Inflammatory macrophage treated with lipopolysaccharide for 4 hours (primary cell): ENCODE data around the gene C1orf50.
A peak's percentile ranks its signal among the peaks of the same experiment; 100 is the strongest.
"Not testable (repeated sequence)": the region's sequence is repeated elsewhere in the genome, so short reads cannot be mapped to it uniquely, and the experiment has no call there.

Experiments used
- DNase-seq: peaks from one replicate; pipeline ENCODE4 v3.0.0-alpha.2; 2020

Gene C1orf50

GRCh38 chr1:42740851-42741580, 26.0 kb upstream of the C1orf50 start:
- no peak for DNase-seq

GRCh38 chr1:42741706-42742105, 25.3 kb upstream of the C1orf50 start:
- no peak for DNase-seq

- DNase-seq: no peak
Observed at GRCh38 chr1:42742141-42742540, 24.9 kb upstream of the C1orf50 start.

- DNase-seq: no peak
Observed at GRCh38 chr1:42742617-42743316, 24.3 kb upstream of the C1orf50 start.

- DNase-seq: no peak
Observed at GRCh38 chr1:42743317-42744147, 23.5 kb upstream of the C1orf50 start.

GRCh38 chr1:42744148-42744413, 23.0 kb upstream of the C1orf50 start:
- no peak for DNase-seq

GRCh38 chr1:42745851-42746250, 21.2 kb upstream of the C1orf50 start:
- DNase-seq: no peak

- DNase-seq: no peak
Observed at GRCh38 chr1:42746436-42747105, 20.5 kb upstream of the C1orf50 start.

GRCh38 chr1:42747125-42747524, 19.9 kb upstream of the C1orf50 start:
- DNase-seq: peak; percentile 18

GRCh38 chr1:42748021-42748420, 19.0 kb upstream of the C1orf50 start:
- DNase-seq: no peak

- DNase-seq: peak; percentile 55
Observed at GRCh38 chr1:42748461-42749410, 18.3 kb upstream of the C1orf50 start.

GRCh38 chr1:42750041-42750440, 17.0 kb upstream of the C1orf50 start:
- no peak for DNase-seq

- DNase-seq: not testable (repeated sequence)
Observed at GRCh38 chr1:42751511-42752070, 15.5 kb upstream of the C1orf50 start.

GRCh38 chr1:42752284-42752683, 14.8 kb upstream of the C1orf50 start:
- DNase-seq: no peak

- DNase-seq: peak; percentile 36
Observed at GRCh38 chr1:42753070-42753469, 14.0 kb upstream of the C1orf50 start.

- DNase-seq: peak; percentile 69
Observed at GRCh38 chr1:42756956-42757891, 9.8 kb upstream of the C1orf50 start.

- DNase-seq: no peak
Observed at GRCh38 chr1:42757892-42758275, 9.2 kb upstream of the C1orf50 start.

- DNase-seq: no peak
Observed at GRCh38 chr1:42758641-42759040, 8.4 kb upstream of the C1orf50 start.

- DNase-seq: peak; percentile 11
Observed at GRCh38 chr1:42759114-42759513, 7.9 kb upstream of the C1orf50 start.

- no peak for DNase-seq
Observed at GRCh38 chr1:42761567-42761966, 5.5 kb upstream of the C1orf50 start.

GRCh38 chr1:42762269-42762668, 4.8 kb upstream of the C1orf50 start:
- DNase-seq: no peak
